PC-3 (cell line): ENCODE results near the gene NBPF15. TPM values are rescaled to one million over a fixed set of nuclear protein-coding genes. Genes with fewer than 3 reads are reported as not detected.
"Not testable (repeated sequence)": the region's sequence is repeated elsewhere in the genome, so short reads cannot be mapped to it uniquely, and the experiment has no call there.

ENCODE experiments used
- ATAC-seq: fragments of 200-7000 bp; cut with Tn5 transposase; 2 replicates; pipeline ENCODE4 v1.9.1; 2020; ENCODE audit warnings: mild to moderate bottlenecking, moderate library complexity
- BruUV-seq: library from RNA; stranded (reverse); fragments of 400-500 nt; replicated peaks from 2 replicates; lab custom pipeline; 2021; lab: Mats Ljungman, UMichigan
- CTCF ChIA-PET: fragments of 300-600 bp; sonication (Branson Sonifier 250); formaldehyde crosslinking; loops from one replicate; lab custom pipeline; 2022; ENCODE audit warnings: antibody characterized with exemption; lab: Charles Lee
- POLR2A ChIA-PET: fragments of 300-600 bp; sonication (Branson Sonifier 250); formaldehyde crosslinking; loops from one replicate; lab custom pipeline; 2022; ENCODE audit warnings: antibody characterized with exemption; ENCODE audit not compliant: unreplicated experiment; lab: Charles Lee
- DNase-seq: peaks from one replicate; pipeline ENCODE4 v3.0.0-alpha.2; 2015
- H2AFZ ChIP-seq: fragments of 300-600 bp; sonication (generic); 2 replicates; pipeline ENCODE4 v1.6.0; 2016; ENCODE audit warnings: antibody characterized with exemption, low read length
- H3F3A ChIP-seq: fragments of 300-600 bp; sonication (generic); one replicate; pipeline ENCODE4 v1.6.0; 2017; ENCODE audit warnings: antibody characterized with exemption, low read length, control low read depth, mild to moderate bottlenecking; ENCODE audit not compliant: unreplicated experiment
- H3K27ac ChIP-seq: fragments of 300-600 bp; sonication (generic); 2 replicates; pipeline ENCODE4 v1.5.1; 2016; ENCODE audit warnings: mild to moderate bottlenecking, low read length
- H3K27me3 ChIP-seq: fragments of 300-600 bp; sonication (generic); 2 replicates; pipeline ENCODE4 v1.6.1; 2016; ENCODE audit warnings: low read length, mixed read lengths
- H3K36me3 ChIP-seq: fragments of 300-600 bp; sonication (generic); 2 replicates; pipeline ENCODE4 v1.6.1; 2016; ENCODE audit warnings: low read depth, mixed run types, low read length, mixed read lengths
- H3K4me1 ChIP-seq: fragments of 300-600 bp; sonication (generic); 2 replicates; pipeline ENCODE4 v1.5.1; 2016; ENCODE audit warnings: low read length; ENCODE audit not compliant: insufficient read depth
- H3K4me2 ChIP-seq: fragments of 300-600 bp; sonication (generic); 2 replicates; pipeline ENCODE4 v1.6.0; 2016; ENCODE audit warnings: low read length
- H3K4me3 ChIP-seq: fragments of 300-600 bp; sonication (generic); 2 replicates; pipeline ENCODE4 v1.5.1; 2016; ENCODE audit warnings: mild to moderate bottlenecking, low read length, mixed read lengths
- H3K79me2 ChIP-seq: fragments of 300-600 bp; sonication (generic); 2 replicates; pipeline ENCODE4 v1.6.1; 2017; ENCODE audit warnings: low read length, mixed read lengths
- H3K9ac ChIP-seq: fragments of 300-600 bp; sonication (generic); 2 replicates; pipeline ENCODE4 v1.6.0; 2016; ENCODE audit warnings: mild to moderate bottlenecking, low read length
- H3K9me2 ChIP-seq: fragments of 300-600 bp; sonication (generic); replicated peaks from 2 replicates; pipeline ENCODE4 v1.6.1; 2016; ENCODE audit warnings: mixed run types, low read length, mixed read lengths
- H3K9me3 ChIP-seq: fragments of 300-600 bp; sonication (generic); 2 replicates; pipeline ENCODE4 v1.6.1; 2016; ENCODE audit warnings: low read length, mixed read lengths
- H4K20me1 ChIP-seq: fragments of 300-600 bp; sonication (generic); 2 replicates; pipeline ENCODE4 v1.6.1; 2016; ENCODE audit warnings: low read length, mixed read lengths
- intact Hi-C: fragments of 100-400 bp; cut with micrococcal nuclease; formaldehyde crosslinking; loops from 2 replicates; pipeline ENCODE4 v1.9.0; 2023
- total RNA-seq: library from RNA; depleted of rRNA; stranded (reverse); fragments of >200 nt; gene quantifications from 2 replicates; pipeline ENCODE4 v1.2.3, GENCODE V29; 2014; rRNA removed

The NBPF15 gene
- total RNA-seq, 1 experiment from 2014 or later: 40.5 TPM

DNA sequence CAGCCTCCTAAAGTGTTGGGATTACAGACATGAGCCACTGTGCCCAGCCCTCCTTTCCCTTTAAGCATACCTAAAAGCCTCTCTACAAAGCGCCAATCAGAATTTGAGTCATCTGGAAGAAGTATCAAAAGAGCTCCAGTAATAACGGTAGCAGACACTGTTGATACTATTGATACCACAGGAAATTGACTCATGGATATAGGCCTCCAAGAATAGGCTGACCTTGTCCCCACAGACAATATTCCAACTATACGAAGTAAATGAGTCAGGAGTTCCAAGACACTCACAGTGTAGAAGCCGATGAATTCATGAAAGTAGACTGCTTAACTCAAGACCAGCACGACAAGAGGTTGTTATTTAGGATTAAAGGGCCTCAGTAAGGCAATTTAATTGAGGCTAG, 58.7 kb downstream of the NBPF15 start:
- H3K9ac ChIP-seq, POLR2A ChIA-PET, CTCF ChIA-PET, H3K4me2 ChIP-seq, H3K27me3 ChIP-seq, H3K27ac ChIP-seq, H3K9me2 ChIP-seq, H2AFZ ChIP-seq, H3K36me3 ChIP-seq, H3K4me1 ChIP-seq, DNase-seq, H3K9me3 ChIP-seq, intact Hi-C loops, H3K4me3 ChIP-seq, BruUV-seq, H4K20me1 ChIP-seq, H3F3A ChIP-seq, H3K79me2 ChIP-seq: not testable (repeated sequence)
- ATAC-seq: peak; percentile 62; the same call in 1 of the 2 replicates

DNA sequence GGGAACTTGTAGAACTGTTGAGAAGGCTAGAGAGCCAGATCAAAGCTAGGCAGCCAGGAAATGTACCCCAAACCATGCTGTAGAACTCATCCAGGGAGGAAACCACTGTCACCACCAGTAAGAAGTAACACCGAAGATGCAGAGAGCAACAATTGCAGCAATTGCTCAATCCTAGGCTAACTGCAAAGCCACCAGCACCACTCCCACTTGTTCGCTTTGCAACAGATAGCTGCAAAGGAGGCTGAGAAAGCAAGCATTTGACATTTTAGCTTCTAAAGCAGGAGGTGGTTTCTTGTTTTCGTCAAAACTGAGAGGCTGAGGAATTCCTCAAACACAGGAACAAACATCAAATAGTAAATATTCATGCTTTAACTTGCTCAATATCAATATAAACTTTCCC, 89.8 kb downstream of the NBPF15 start:
- H2AFZ ChIP-seq, H3K9ac ChIP-seq, H3K79me2 ChIP-seq, H3K9me2 ChIP-seq, H3K4me1 ChIP-seq, H3K27me3 ChIP-seq, H3K4me3 ChIP-seq, H3K9me3 ChIP-seq, CTCF ChIA-PET, H3F3A ChIP-seq, H3K4me2 ChIP-seq, H4K20me1 ChIP-seq, H3K36me3 ChIP-seq, intact Hi-C loops, POLR2A ChIA-PET, DNase-seq, H3K27ac ChIP-seq, ATAC-seq, BruUV-seq: not testable (repeated sequence)

Other genes with a start within 250 kb of the NBPF15 start
- not detected in 2 replicates for gene PPIAL4E, start 88.0 kb downstream of the NBPF15 start, total RNA-seq
- not detected in 2 replicates for gene PPIAL4F, start 131.2 kb upstream of the NBPF15 start, total RNA-seq